Activated T-helper 2 cell treated with anti-CD3 and anti-CD28 coated beads, Interferon-gamma antibody, Interleukin-2, Interleukin-4, amounts not matched to agents 10 μg/mL and 5 μg/mL and 100 μg/mL, durations not matched to agents 14 hours and 24 hours and 36 hours (primary cell): ENCODE data around the gene CD244. TPM values are rescaled to one million over a fixed set of nuclear protein-coding genes. Genes with fewer than 3 reads are reported as not detected.
"Not testable (repeated sequence)": the region's sequence is repeated elsewhere in the genome, so short reads cannot be mapped to it uniquely, and the experiment has no call there.

Experiments used
- DNase-seq: peaks from one replicate; pipeline ENCODE4 v3.0.0; 2021; ENCODE audit warnings: low spot score
- H3K27ac Mint-ChIP-seq: one replicate; pipeline ENCODE4 v1.8.0; 2021; ENCODE audit warnings: mixed read lengths
- H3K27me3 Mint-ChIP-seq: one replicate; pipeline ENCODE4 v1.8.0; 2021; ENCODE audit warnings: low read depth, mixed read lengths
- H3K36me3 Mint-ChIP-seq: one replicate; pipeline ENCODE4 v1.8.0; 2021; ENCODE audit warnings: low read depth, mixed read lengths
- H3K4me1 Mint-ChIP-seq: one replicate; pipeline ENCODE4 v1.8.0; 2021; ENCODE audit warnings: low read depth, mixed read lengths
- H3K4me3 Mint-ChIP-seq: one replicate; pipeline ENCODE4 v1.8.0; 2021; ENCODE audit warnings: low read depth, mild to moderate bottlenecking, moderate library complexity, mixed read lengths
- H3K9me3 Mint-ChIP-seq: one replicate; pipeline ENCODE4 v1.8.0; 2021; ENCODE audit warnings: mixed read lengths
- intact Hi-C: fragments of 100-400 bp; cut with micrococcal nuclease; formaldehyde crosslinking; loops from one replicate; pipeline ENCODE4 v1.15.1; 2023
- total RNA-seq: library from RNA; stranded (reverse); gene quantifications from 2 replicates; pipeline ENCODE4 v1.2.3, GENCODE V29; 2022

The CD244 gene
- total RNA-seq, 1 donor from 2014 or later: 0.32 TPM

DNA sequence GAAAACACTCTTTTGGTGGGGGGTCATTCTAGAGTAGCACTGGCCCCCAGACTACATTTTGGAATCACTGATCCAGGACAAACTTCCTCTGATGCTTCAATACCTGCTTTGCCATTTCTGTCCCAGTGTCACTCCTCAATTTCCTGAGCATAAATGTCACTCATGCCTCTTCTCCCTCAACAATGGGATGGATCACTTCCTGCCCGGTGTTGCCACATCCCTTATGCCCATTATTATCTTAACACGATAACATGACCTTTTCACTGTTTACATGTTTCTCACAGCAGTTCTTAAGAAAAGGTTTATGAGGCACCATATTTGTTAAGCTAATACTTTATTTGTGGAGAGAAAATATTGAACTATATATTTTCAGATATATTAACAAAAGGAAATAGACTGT, 26.2 kb upstream of the CD244 start:
- Mint-ChIP-seq H3K4me3 (no peak overlapping the region), H3K27ac (no peak overlapping the region), H3K36me3 (no peaks in the 10 kb centered on the region), H3K27me3 (peaks cover 32% of the 10 kb centered on the region), H3K4me1 (peaks cover 4% of the 10 kb centered on the region), H3K9me3 (peaks cover 4% of the 10 kb centered on the region)
- intact Hi-C loops: no loop called here
- no peak for DNase-seq

DNA sequence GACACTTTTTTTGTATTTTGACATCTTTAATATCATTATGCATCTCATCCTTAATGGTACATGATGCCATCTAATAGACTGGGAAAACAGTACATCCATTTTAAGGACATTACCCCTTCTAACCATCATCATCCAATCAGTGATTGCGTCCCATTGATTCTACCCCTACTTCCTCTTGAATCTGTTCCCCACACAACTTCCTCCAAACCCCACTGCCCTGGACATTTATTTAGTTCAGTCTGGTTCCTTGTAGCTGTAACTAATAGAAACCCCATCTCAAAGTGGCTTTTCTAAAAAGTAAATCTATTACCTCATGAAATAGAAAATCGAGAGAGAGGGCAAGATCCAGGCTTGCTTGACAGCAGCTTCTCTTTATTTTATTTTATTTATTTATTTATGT, 24.4 kb upstream of the CD244 start:
- H3K9me3 Mint-ChIP-seq: no peaks in the 10 kb centered on the region
- no peak for DNase-seq
- H3K27me3 Mint-ChIP-seq: peaks cover 25% of the 10 kb centered on the region
- intact Hi-C loops: no loop called here
- H3K4me3 Mint-ChIP-seq: no peak overlapping the region
- no peak overlapping the region for H3K27ac Mint-ChIP-seq
- H3K36me3 Mint-ChIP-seq: no peaks in the 10 kb centered on the region
- peaks cover 4% of the 10 kb centered on the region for H3K4me1 Mint-ChIP-seq

DNA sequence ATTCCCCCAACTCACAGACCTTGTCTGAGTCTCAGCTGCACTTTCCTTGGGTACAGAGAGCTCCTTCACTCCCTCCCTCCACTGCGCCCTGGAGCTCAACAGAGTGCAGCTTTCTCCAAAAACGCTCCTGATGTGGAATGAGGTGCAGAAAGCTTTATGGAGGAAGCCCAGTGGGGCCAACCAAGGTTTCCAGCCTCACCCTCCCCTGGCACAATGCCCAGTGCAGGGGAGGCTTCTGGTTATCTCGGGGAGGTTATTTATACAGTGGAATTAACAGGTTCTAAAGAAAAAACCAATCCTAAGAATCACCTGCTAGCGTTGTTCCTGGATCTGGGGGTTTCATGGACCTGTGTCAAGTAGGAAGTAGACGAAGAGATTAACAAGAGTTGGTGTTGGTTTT, 22.4 kb upstream of the CD244 start, which contains the start of gene ITLN1:
ITLN1 (minus strand) TSS at position 139 of the 400 bp plus-strand sequence. CDS start 303 bp downstream, outside the sequence.
- H3K4me1 Mint-ChIP-seq: peaks cover 4% of the 10 kb centered on the region
- no peaks in the 10 kb centered on the region for H3K9me3 Mint-ChIP-seq
- H3K36me3 Mint-ChIP-seq: no peaks in the 10 kb centered on the region
- no peak within 1 kb of the TSS for H3K4me3 Mint-ChIP-seq
- intact Hi-C loops: loop anchor here (2.0 kb wide), 1 partner anchor 48 kb away; no protein-coding TSS in a partner anchor
- no peak within 1 kb of the TSS for H3K27ac Mint-ChIP-seq
- DNase-seq: no peak
- peaks cover 13% of the 10 kb centered on the region for H3K27me3 Mint-ChIP-seq

DNA sequence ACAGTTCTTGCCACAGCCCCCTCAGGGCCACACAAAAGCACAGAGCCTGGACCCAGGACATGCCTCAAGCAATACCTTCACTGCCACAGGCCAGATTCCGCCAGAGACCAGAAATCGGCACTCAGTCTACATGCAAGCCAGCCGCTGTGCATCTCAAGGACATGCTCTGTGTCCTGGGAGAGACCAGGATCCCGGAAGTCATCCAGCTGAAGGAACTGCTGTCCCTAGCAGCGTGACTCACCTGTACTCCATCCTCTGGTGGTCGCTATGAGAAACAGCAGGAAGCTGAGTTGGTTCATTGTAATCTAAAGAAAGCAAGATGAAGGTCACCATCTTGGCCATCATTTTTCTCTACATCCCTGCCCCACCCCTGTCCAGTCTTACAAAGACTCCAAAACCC, 21.9 kb upstream of the CD244 start:
- Mint-ChIP-seq H3K27me3 (peaks cover 13% of the 10 kb centered on the region), H3K9me3 (no peaks in the 10 kb centered on the region), H3K4me1 (peaks cover 4% of the 10 kb centered on the region), H3K27ac (no peak overlapping the region), H3K36me3 (no peaks in the 10 kb centered on the region), H3K4me3 (no peak overlapping the region)
- DNase-seq: peak; percentile 22
- intact Hi-C loops: loop anchor here (2.0 to 5.0 kb wide), 2 partner anchors 48 to 107 kb away; no protein-coding TSS in a partner anchor

DNA sequence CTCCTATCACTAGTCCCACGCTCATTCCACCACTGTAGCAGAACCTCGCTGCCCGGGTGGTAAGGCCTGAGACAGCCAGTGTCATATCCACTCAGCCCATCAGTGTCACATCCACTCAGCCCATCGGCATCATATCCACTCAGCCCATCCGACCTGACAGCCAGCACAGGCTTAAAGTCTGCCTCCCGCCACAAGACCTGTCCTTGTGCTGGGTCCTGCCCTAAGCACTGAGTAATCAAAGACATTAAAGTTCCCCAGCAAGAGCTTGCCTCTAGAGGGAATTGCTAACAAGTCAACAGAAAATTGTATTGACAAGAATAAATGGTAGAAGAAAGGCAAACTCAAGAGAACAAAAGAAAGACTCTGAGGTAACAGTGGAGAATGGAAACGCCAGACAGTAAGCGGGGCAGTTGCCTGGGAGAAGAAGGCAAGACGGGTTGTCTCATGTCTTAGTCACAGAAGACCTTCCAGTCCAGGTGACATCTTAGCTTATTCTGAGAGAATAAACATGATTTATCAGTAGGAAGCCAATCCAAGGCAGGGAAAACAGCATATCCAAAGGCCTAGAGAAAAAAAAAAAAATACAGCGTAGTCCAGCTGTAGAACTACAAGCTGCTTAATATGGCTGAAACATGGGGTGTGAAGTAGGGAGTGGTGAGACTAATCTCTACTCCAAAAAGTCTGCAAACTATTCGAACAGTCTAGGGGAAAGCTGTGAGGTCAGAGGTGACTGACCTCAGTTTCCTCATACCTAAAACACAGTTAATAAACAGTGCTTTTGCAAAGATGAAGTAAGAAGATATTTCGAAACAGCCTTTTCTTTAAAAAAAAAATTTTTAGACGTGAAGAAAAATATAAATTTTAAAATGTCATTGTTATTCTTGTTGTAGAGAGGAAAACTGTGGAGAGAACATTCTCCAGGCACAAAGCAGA, 21.2 kb upstream of the CD244 start:
- Mint-ChIP-seq H3K4me1 (peaks cover 2% of the 10 kb centered on the region), H3K36me3 (no peaks in the 10 kb centered on the region), H3K27ac (no peak overlapping the region), H3K27me3 (peaks cover 10% of the 10 kb centered on the region), H3K9me3 (no peaks in the 10 kb centered on the region), H3K4me3 (no peak overlapping the region)
- DNase-seq: no peak
- intact Hi-C loops: loop anchor here (2.0 to 5.0 kb wide), 2 partner anchors 47 to 107 kb away; no protein-coding TSS in a partner anchor

DNA sequence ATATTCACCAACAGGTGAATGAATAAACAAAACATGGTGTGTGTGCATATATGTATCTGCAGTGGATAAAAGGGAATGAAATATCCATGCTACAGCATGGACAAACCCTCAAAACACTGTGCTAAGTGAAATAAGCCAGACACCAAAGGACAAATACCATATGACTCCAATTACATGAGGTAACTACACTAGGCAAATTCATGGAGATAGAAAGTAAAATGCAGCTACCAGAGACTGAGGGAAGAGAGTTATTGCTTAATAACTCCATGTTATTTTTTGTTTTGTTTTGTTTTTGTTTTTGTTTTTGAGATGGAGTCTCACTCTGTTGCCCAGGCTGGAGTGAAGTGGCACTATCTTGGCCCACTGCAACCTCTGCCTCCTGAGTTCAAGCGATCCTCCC, 19.9 kb upstream of the CD244 start:
- no peak for DNase-seq
- Mint-ChIP-seq H3K27ac (no peak overlapping the region), H3K27me3 (peaks cover 6% of the 10 kb centered on the region), H3K36me3 (no peaks in the 10 kb centered on the region), H3K4me1 (peaks cover 2% of the 10 kb centered on the region), H3K9me3 (no peaks in the 10 kb centered on the region), H3K4me3 (no peak overlapping the region)
- intact Hi-C loops: loop anchor here (5.0 kb wide), 1 partner anchor 105 kb away; no protein-coding TSS in a partner anchor

DNA sequence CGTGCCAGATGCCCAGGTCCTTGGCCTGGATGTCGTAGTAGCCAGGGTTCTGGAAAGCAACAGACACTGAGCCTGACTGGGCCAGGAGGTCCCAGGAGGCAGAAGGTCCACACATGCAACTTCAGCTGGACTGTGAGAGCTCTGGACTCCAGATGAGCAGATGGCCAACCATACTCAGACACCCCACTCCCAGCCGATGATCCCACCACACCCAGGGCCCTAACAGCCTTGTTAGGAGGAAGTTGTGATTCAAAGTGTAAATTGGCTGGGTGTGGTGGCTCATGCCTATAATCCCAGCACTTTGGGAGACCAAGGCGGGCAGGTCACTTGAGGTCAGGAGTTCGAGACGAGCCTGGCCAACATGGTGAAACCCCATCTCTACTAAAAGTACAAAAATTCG, 18.6 kb upstream of the CD244 start:
- not testable (repeated sequence) for H3K9me3 Mint-ChIP-seq, H3K27me3 Mint-ChIP-seq, H3K4me3 Mint-ChIP-seq, H3K36me3 Mint-ChIP-seq, H3K4me1 Mint-ChIP-seq, H3K27ac Mint-ChIP-seq, DNase-seq
- intact Hi-C loops: loop anchor here (5.0 kb wide), 1 partner anchor 104 kb away; no protein-coding TSS in a partner anchor

DNA sequence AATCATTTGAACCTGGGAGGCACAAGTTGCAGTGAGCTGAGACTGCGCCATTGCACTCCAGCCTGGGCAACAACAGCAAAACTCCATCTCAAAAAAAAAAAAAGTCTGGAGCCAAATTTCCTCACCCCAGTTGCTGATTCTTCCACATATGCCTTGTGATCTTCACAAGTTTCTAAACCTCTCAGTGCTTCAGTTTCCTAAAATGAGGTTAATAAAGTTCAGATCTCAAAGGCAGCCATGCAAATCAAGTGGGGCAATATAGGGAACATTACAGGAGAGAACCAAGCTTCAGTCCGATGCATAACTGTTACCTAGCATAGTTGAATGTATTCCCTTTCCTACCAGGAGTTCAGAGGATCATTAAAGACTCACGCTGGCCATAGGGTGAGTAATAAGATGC, 17.5 kb upstream of the CD244 start:
- no peak for DNase-seq
- no peak overlapping the region for H3K27ac Mint-ChIP-seq
- H3K4me3 Mint-ChIP-seq: no peak overlapping the region
- peaks cover 2% of the 10 kb centered on the region for H3K27me3 Mint-ChIP-seq
- H3K9me3 Mint-ChIP-seq: no peaks in the 10 kb centered on the region
- peaks cover 4% of the 10 kb centered on the region for H3K4me1 Mint-ChIP-seq
- H3K36me3 Mint-ChIP-seq: no peaks in the 10 kb centered on the region
- intact Hi-C loops: loop anchor here (5.0 kb wide), 1 partner anchor 103 kb away; no protein-coding TSS in a partner anchor

DNA sequence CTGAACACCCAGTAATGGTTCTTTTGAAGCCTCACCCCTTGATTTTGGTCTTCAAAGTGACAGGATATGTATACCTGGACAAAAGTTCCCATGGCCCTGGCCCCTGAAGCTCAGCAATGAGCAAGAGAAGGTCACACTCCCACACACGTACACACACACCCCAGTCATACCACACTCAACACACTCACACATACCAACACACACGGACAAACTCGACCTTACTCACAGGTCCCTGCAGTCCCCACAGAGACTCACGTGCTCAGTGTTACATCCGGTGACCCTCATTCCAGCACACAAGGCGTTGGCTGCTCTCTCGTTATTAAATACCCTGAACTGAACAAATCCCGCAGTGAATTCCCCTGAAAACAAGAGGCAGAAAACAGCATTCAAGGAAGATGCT, 16.4 kb upstream of the CD244 start:
- Mint-ChIP-seq H3K4me3 (no peak overlapping the region), H3K27me3 (peaks cover 2% of the 10 kb centered on the region), H3K4me1 (peaks cover 10% of the 10 kb centered on the region), H3K27ac (no peak overlapping the region), H3K9me3 (no peaks in the 10 kb centered on the region), H3K36me3 (no peaks in the 10 kb centered on the region)
- DNase-seq: no peak
- intact Hi-C loops: loop anchor here (5.0 kb wide), 2 partner anchors 82 to 197 kb away; partner anchors contain the start of gene LY9

DNA sequence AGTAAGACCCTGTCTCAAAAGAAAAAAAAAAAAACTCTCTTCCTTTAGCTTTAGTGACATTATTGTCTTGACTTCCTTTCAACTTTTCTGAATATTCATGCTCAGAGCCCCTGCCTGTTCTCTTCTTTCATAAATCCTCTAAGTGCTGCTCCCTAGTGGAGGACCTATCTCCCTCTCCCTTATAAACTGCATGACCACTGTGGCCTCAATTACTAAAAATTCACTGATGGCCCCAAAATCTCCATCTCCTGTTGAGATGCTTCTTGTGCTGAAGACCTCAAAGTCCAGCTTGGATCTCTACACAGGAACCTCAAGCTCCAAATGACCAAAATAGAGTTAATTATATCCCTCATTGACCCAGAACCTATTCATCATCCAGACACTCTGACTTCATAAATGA, 14.5 kb upstream of the CD244 start:
- no peak overlapping the region for H3K27ac Mint-ChIP-seq
- DNase-seq: no peak
- peaks cover 10% of the 10 kb centered on the region for H3K4me1 Mint-ChIP-seq
- peaks cover 5% of the 10 kb centered on the region for H3K27me3 Mint-ChIP-seq
- H3K36me3 Mint-ChIP-seq: no peaks in the 10 kb centered on the region
- H3K4me3 Mint-ChIP-seq: no peak overlapping the region
- intact Hi-C loops: loop anchor here (1.0 to 5.0 kb wide), 4 partner anchors 42 to 195 kb away; partner anchors contain the start of gene LY9
- no peaks in the 10 kb centered on the region for H3K9me3 Mint-ChIP-seq

DNA sequence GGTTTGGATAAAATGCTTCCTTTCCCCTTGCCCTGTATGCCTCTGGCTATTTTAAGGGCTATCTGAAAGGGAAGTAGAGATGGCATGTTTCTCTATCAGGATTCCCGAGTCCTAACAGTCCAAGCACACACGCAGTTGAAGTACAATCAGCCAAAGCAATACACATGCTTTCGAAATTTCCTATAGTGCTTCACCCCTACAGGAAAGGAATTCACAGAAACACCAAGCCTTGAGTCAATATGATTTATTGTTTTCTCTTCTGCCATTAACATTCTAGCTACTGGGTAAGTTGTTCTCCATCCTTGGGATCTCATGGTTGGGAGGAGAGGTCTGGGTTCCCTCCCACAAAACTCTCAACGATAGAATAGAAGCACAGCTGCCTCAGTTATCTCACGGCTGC, 13.6 kb upstream of the CD244 start:
- DNase-seq: no peak
- H3K9me3 Mint-ChIP-seq: no peaks in the 10 kb centered on the region
- peaks cover 5% of the 10 kb centered on the region for H3K27me3 Mint-ChIP-seq
- intact Hi-C loops: loop anchor here (2.0 to 5.0 kb wide), 3 partner anchors 79 to 194 kb away; partner anchors contain the start of gene LY9
- H3K36me3 Mint-ChIP-seq: no peaks in the 10 kb centered on the region
- no peak overlapping the region for H3K4me3 Mint-ChIP-seq
- peaks cover 10% of the 10 kb centered on the region for H3K4me1 Mint-ChIP-seq
- no peak overlapping the region for H3K27ac Mint-ChIP-seq

DNA sequence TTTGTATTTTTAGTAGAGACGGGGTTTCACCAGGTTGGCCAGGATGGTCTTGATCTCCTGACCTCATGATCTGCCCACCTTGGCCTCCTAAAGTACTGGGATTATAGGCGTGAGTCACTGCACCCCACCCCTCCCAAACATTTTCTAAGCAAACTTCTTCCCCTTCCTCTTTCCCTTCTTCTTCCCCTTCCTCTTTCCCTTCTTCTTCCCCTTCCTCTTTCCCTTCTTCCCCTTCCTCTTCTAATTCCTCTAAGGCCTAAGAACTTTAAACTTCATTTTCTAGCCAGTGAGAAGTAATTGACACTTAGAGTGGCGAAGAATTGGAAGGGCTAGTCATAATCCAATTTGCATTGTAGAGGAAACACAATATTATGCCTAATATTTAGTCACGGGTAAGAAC, 12.9 kb upstream of the CD244 start:
- not testable (repeated sequence) for H3K27me3 Mint-ChIP-seq, H3K9me3 Mint-ChIP-seq, H3K4me1 Mint-ChIP-seq, H3K36me3 Mint-ChIP-seq, DNase-seq, H3K4me3 Mint-ChIP-seq, H3K27ac Mint-ChIP-seq
- intact Hi-C loops: loop anchor here (5.0 kb wide), 2 partner anchors 78 to 193 kb away; partner anchors contain the start of gene LY9

DNA sequence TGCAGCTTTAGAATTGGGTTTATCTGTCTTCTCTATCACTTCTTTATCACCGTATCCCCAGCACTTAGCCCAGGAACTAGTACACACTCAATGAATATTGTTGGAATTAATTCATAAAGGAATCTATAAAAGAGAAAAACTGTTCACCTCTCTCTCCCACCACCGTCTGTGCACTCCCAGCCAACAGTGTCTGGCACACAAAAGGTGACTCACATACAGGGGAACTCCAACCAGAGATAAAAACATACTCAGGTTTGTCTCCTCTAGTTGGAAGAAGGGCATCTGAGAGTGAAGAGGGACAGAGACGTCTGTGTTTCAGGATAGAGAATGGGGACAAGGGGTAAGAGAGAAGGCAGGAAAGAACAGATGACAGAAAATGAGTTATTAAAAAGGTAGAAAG, 12.2 kb upstream of the CD244 start:
- no peaks in the 10 kb centered on the region for H3K9me3 Mint-ChIP-seq
- intact Hi-C loops: loop anchor here (5.0 kb wide), 2 partner anchors 78 to 193 kb away; partner anchors contain the start of gene LY9
- H3K4me3 Mint-ChIP-seq: no peak overlapping the region
- H3K4me1 Mint-ChIP-seq: peaks cover 10% of the 10 kb centered on the region
- no peaks in the 10 kb centered on the region for H3K36me3 Mint-ChIP-seq
- DNase-seq: no peak
- no peak overlapping the region for H3K27ac Mint-ChIP-seq
- peaks cover 5% of the 10 kb centered on the region for H3K27me3 Mint-ChIP-seq
